Activated CD8-positive, alpha-beta T cell treated with anti-CD3 and anti-CD28 coated beads, Interleukin-2, amount 10 ng/mL, durations not matched to agents 7 days and 5 days (primary cell): ENCODE data around the gene NSD2. TPM values are rescaled to one million over a fixed set of nuclear protein-coding genes. Genes with fewer than 3 reads are reported as not detected.
"Not testable (repeated sequence)": the region's sequence is repeated elsewhere in the genome, so short reads cannot be mapped to it uniquely, and the experiment has no call there.

ENCODE experiments used
- ATAC-seq: fragments of 150-1000 bp; cut with Tn5 transposase; one replicate; pipeline ENCODE4 v1.10.0; 2021; ENCODE audit warnings: moderate library complexity
- CTCF ChIA-PET: fragments of 350-600 bp; sonication (Branson Sonifier 250); formaldehyde crosslinking; loops from one replicate; lab custom pipeline; 2021; ENCODE audit warnings: antibody characterized with exemption; lab: Charles Lee
- POLR2A ChIA-PET: fragments of 350-600 bp; sonication (Branson Sonifier 250); formaldehyde crosslinking; loops from one replicate; lab custom pipeline; 2021; ENCODE audit warnings: antibody characterized with exemption; lab: Charles Lee
- DNase-seq: peaks from one replicate; pipeline ENCODE4 v3.0.0-alpha.2; 2020
- H3K27ac Mint-ChIP-seq: one replicate; pipeline ENCODE4 v1.8.0; 2021; ENCODE audit warnings: mild to moderate bottlenecking, mixed read lengths
- H3K27me3 Mint-ChIP-seq: one replicate; pipeline ENCODE4 v1.8.0; 2021; ENCODE audit warnings: low read depth, mixed read lengths
- H3K36me3 Mint-ChIP-seq: one replicate; pipeline ENCODE4 v1.8.0; 2021; ENCODE audit warnings: low read depth, mixed read lengths
- H3K4me1 Mint-ChIP-seq: one replicate; pipeline ENCODE4 v1.8.0; 2021; ENCODE audit warnings: low read depth, mixed read lengths
- H3K4me3 Mint-ChIP-seq: one replicate; pipeline ENCODE4 v1.8.0; 2021; ENCODE audit warnings: mild to moderate bottlenecking, mixed read lengths
- H3K9me3 Mint-ChIP-seq: one replicate; pipeline ENCODE4 v1.8.0; 2022; ENCODE audit warnings: mixed read lengths; ENCODE audit not compliant: insufficient read depth
- total RNA-seq, 2 experiments: library from RNA; stranded (reverse); gene quantifications; one replicate each; pipeline ENCODE4 v1.2.3, GENCODE V29; 2021

The NSD2 gene
- total RNA-seq, 2 experiments from 2014 or later, result 287 to 290 TPM

GRCh38 chr4:2006956-2007653 is 135.9 kb downstream of the NSD2 start:
- no peak for DNase-seq
- CTCF ChIA-PET, result no interaction called here
- Mint-ChIP-seq H3K36me3 (peaks cover 38% of the 10 kb centered on the region), H3K4me3 (peak overlapping the region; percentile 85), H3K27me3 (peaks cover 5% of the 10 kb centered on the region), H3K27ac (no peak overlapping the region), H3K4me1 (peaks cover 37% of the 10 kb centered on the region), H3K9me3 (no peaks in the 10 kb centered on the region)
- POLR2A ChIA-PET, result interaction anchor here (0.6 to 1.0 kb wide), 2 partner anchors 152 to 408 kb away, joined by 3 read pairs; no protein-coding TSS in a partner anchor
- ATAC-seq, result no peak

GRCh38 chr4:2007804-2008670 is 136.8 kb downstream of the NSD2 start:
- ATAC-seq (no peak), DNase-seq (no peak)
- Mint-ChIP-seq H3K4me3 (peak overlapping the region; percentile 85), H3K4me1 (peaks cover 28% of the 10 kb centered on the region), H3K27me3 (peaks cover 5% of the 10 kb centered on the region), H3K9me3 (no peaks in the 10 kb centered on the region), H3K36me3 (peaks cover 28% of the 10 kb centered on the region), H3K27ac (peak overlapping the region; percentile 88)
- ChIA-PET POLR2A (interaction anchor here (0.6 to 1.8 kb wide), 9 partner anchors 11 to 1051 kb away, joined by 3 to 4 read pairs (median 3); partner anchors contain the start of genes TACC3 and TMEM129), CTCF (interaction anchor here (0.8 to 1.2 kb wide), 5 partner anchors 8 to 461 kb away, joined by 3 read pairs; partner anchors contain the start of gene RNF4)

GRCh38 chr4:2008671-2008920 is 137.4 kb downstream of the NSD2 start:
- ChIA-PET POLR2A (interaction anchor here (0.6 to 1.8 kb wide), 9 partner anchors 12 to 1050 kb away, joined by 3 to 4 read pairs (median 3); partner anchors contain the start of genes TACC3 and TMEM129), CTCF (interaction anchor here (0.8 to 1.3 kb wide), 6 partner anchors 8 to 460 kb away, joined by 3 to 4 read pairs (median 3); partner anchors contain the start of gene RNF4)
- peaks cover 5% of the 10 kb centered on the region for H3K27me3 Mint-ChIP-seq
- no peak for ATAC-seq
- DNase-seq, result no peak
- peaks cover 28% of the 10 kb centered on the region for H3K4me1 Mint-ChIP-seq
- no peaks in the 10 kb centered on the region for H3K9me3 Mint-ChIP-seq
- H3K4me3 Mint-ChIP-seq, result peak overlapping the region; percentile 85
- H3K27ac Mint-ChIP-seq, result peak overlapping the region; percentile 88
- H3K36me3 Mint-ChIP-seq, result peaks cover 23% of the 10 kb centered on the region

- H3K4me1 Mint-ChIP-seq, result peaks cover 28% of the 10 kb centered on the region
- DNase-seq (peak; percentile 96), ATAC-seq (peak; percentile 85)
- H3K4me3 Mint-ChIP-seq, result peak within 1 kb of the TSS; percentile 85
- ChIA-PET POLR2A (interaction anchor here (0.6 to 1.8 kb wide), 14 partner anchors 12 to 1050 kb away, joined by 3 to 4 read pairs (median 3); partner anchors contain the start of genes RNF4, TACC3 and TMEM129), CTCF (interaction anchor here (0.8 to 1.6 kb wide), 9 partner anchors 9 to 460 kb away, joined by 3 to 5 read pairs (median 3); partner anchors contain the start of gene RNF4)
- H3K27me3 Mint-ChIP-seq, result peaks cover 5% of the 10 kb centered on the region
- peak within 1 kb of the TSS; percentile 88 for H3K27ac Mint-ChIP-seq
- H3K9me3 Mint-ChIP-seq, result no peaks in the 10 kb centered on the region
- H3K36me3 Mint-ChIP-seq, result peaks cover 21% of the 10 kb centered on the region
Observed at GRCh38 chr4:2008921-2009650, 137.9 kb downstream of the NSD2 start, which contains the start of gene NELFA. Gene NELFA, minus strand, starts transcription at chr4:2008974. Its CDS starts 15 bp downstream, at chr4:2008959.

- peaks cover 5% of the 10 kb centered on the region for H3K27me3 Mint-ChIP-seq
- DNase-seq (peak; percentile 57), ATAC-seq (peak; percentile 28)
- peaks cover 21% of the 10 kb centered on the region for H3K36me3 Mint-ChIP-seq
- CTCF ChIA-PET, result interaction anchor here (1.0 to 1.6 kb wide), 4 partner anchors 9 to 206 kb away, joined by 3 to 5 read pairs (median 4); no protein-coding TSS in a partner anchor
- no peaks in the 10 kb centered on the region for H3K9me3 Mint-ChIP-seq
- H3K4me1 Mint-ChIP-seq, result peaks cover 28% of the 10 kb centered on the region
- peak overlapping the region; percentile 85 for H3K4me3 Mint-ChIP-seq
- POLR2A ChIA-PET, result interaction anchor here (0.8 to 1.8 kb wide), 7 partner anchors 18 to 459 kb away, joined by 3 to 4 read pairs (median 3); partner anchors contain the start of gene RNF4
- H3K27ac Mint-ChIP-seq, result peak overlapping the region; percentile 88
Observed at GRCh38 chr4:2009651-2010233, 138.5 kb downstream of the NSD2 start.

GRCh38 chr4:2011583-2011982 is 140.4 kb downstream of the NSD2 start:
- peaks cover 20% of the 10 kb centered on the region for H3K4me1 Mint-ChIP-seq
- DNase-seq (no peak), ATAC-seq (no peak)
- no peak overlapping the region for H3K27ac Mint-ChIP-seq
- peaks cover 5% of the 10 kb centered on the region for H3K27me3 Mint-ChIP-seq
- POLR2A ChIA-PET, result no interaction called here
- no peak overlapping the region for H3K4me3 Mint-ChIP-seq
- CTCF ChIA-PET, result no interaction called here
- peaks cover 9% of the 10 kb centered on the region for H3K36me3 Mint-ChIP-seq
- H3K9me3 Mint-ChIP-seq, result no peaks in the 10 kb centered on the region

- H3K27ac Mint-ChIP-seq, result no peak overlapping the region
- H3K9me3 Mint-ChIP-seq, result no peaks in the 10 kb centered on the region
- H3K4me1 Mint-ChIP-seq, result peaks cover 6% of the 10 kb centered on the region
- ATAC-seq, result no peak
- no peak overlapping the region for H3K4me3 Mint-ChIP-seq
- peaks cover 12% of the 10 kb centered on the region for H3K27me3 Mint-ChIP-seq
- DNase-seq, result no peak
- H3K36me3 Mint-ChIP-seq, result no peaks in the 10 kb centered on the region
- ChIA-PET CTCF (no interaction called here), POLR2A (no interaction called here)
Observed at GRCh38 chr4:2015008-2015407, 143.8 kb downstream of the NSD2 start.

GRCh38 chr4:2021358-2022018 is 150.3 kb downstream of the NSD2 start:
- H3K36me3 Mint-ChIP-seq, H3K9me3 Mint-ChIP-seq, H3K27ac Mint-ChIP-seq, POLR2A ChIA-PET, H3K4me1 Mint-ChIP-seq, CTCF ChIA-PET, DNase-seq, H3K4me3 Mint-ChIP-seq, ATAC-seq: not testable (repeated sequence)
- H3K27me3 Mint-ChIP-seq, result peaks cover 46% of the 10 kb centered on the region

GRCh38 chr4:2024683-2025082 is 153.5 kb downstream of the NSD2 start:
- Mint-ChIP-seq H3K27ac (no peak overlapping the region), H3K9me3 (no peaks in the 10 kb centered on the region), H3K4me3 (no peak overlapping the region), H3K4me1 (no peaks in the 10 kb centered on the region), H3K36me3 (no peaks in the 10 kb centered on the region), H3K27me3 (peaks cover 65% of the 10 kb centered on the region)
- ChIA-PET POLR2A (no interaction called here), CTCF (no interaction called here)
- no peak for ATAC-seq
- no peak for DNase-seq

- Mint-ChIP-seq H3K27me3 (peaks cover 71% of the 10 kb centered on the region), H3K4me3 (no peak overlapping the region), H3K4me1 (no peaks in the 10 kb centered on the region), H3K9me3 (no peaks in the 10 kb centered on the region), H3K27ac (no peak overlapping the region), H3K36me3 (no peaks in the 10 kb centered on the region)
- no peak for DNase-seq
- ChIA-PET CTCF (no interaction called here), POLR2A (no interaction called here)
- ATAC-seq, result no peak
Observed at GRCh38 chr4:2025817-2026216, 154.6 kb downstream of the NSD2 start.
